Femur (tissue), 1 donor: ENCODE results near the gene ARHGAP26.
"Not testable (repeated sequence)": the region's sequence is repeated elsewhere in the genome, so short reads cannot be mapped to it uniquely, and the experiment has no call there.

ENCODE experiments used
- DNase-seq: peaks from one replicate; pipeline ENCODE4 v3.0.0-alpha.2; 2017

ARHGAP26 gene

GRCh38 chr5:142970440-142971030 is 200.4 kb downstream of the ARHGAP26 start:
- DNase-seq: no peak

- no peak for DNase-seq
These were observed 201.3 kb downstream of the ARHGAP26 start for GRCh38 chr5:142971303-142972013.

- DNase-seq: no peak
These were observed 201.9 kb downstream of the ARHGAP26 start for GRCh38 chr5:142972064-142972570.

- no peak for DNase-seq
These were observed 203.8 kb downstream of the ARHGAP26 start for GRCh38 chr5:142973932-142974331.

GRCh38 chr5:142974409-142974808 is 204.2 kb downstream of the ARHGAP26 start:
- DNase-seq: peak; percentile 32

GRCh38 chr5:142976861-142977260 is 206.7 kb downstream of the ARHGAP26 start:
- DNase-seq: no peak

GRCh38 chr5:142977363-142978051 is 207.3 kb downstream of the ARHGAP26 start:
- peak; percentile 20 for DNase-seq

GRCh38 chr5:142978252-142978651 is 208.1 kb downstream of the ARHGAP26 start:
- no peak for DNase-seq

GRCh38 chr5:142978726-142979125 is 208.5 kb downstream of the ARHGAP26 start:
- no peak for DNase-seq

GRCh38 chr5:142979636-142980035 is 209.5 kb downstream of the ARHGAP26 start:
- no peak for DNase-seq

- no peak for DNase-seq
These were observed 211.3 kb downstream of the ARHGAP26 start for GRCh38 chr5:142981475-142981874.

GRCh38 chr5:142981886-142982820 is 212.0 kb downstream of the ARHGAP26 start:
- peak; percentile 86 for DNase-seq

- no peak for DNase-seq
These were observed 212.6 kb downstream of the ARHGAP26 start for GRCh38 chr5:142982821-142983200.

- DNase-seq: no peak
These were observed 213.8 kb downstream of the ARHGAP26 start for GRCh38 chr5:142984011-142984410.

GRCh38 chr5:142984525-142984924 is 214.3 kb downstream of the ARHGAP26 start:
- no peak for DNase-seq

GRCh38 chr5:142989270-142989669 is 219.1 kb downstream of the ARHGAP26 start:
- DNase-seq: not testable (repeated sequence)

GRCh38 chr5:142990073-142990472 is 219.9 kb downstream of the ARHGAP26 start:
- DNase-seq: not testable (repeated sequence)

- DNase-seq: no peak
These were observed 224.0 kb downstream of the ARHGAP26 start for GRCh38 chr5:142994218-142994617.

- not testable (repeated sequence) for DNase-seq
These were observed 225.4 kb downstream of the ARHGAP26 start for GRCh38 chr5:142995621-142996020.

- no peak for DNase-seq
These were observed 227.4 kb downstream of the ARHGAP26 start for GRCh38 chr5:142997591-142997990.

GRCh38 chr5:142998316-142999020 is 228.3 kb downstream of the ARHGAP26 start:
- no peak for DNase-seq

- not testable (repeated sequence) for DNase-seq
These were observed 230.4 kb downstream of the ARHGAP26 start for GRCh38 chr5:143000551-143000950.
